ENCODE data around the gene C12orf60.
"Not testable (repeated sequence)": the region's sequence is repeated elsewhere in the genome, so short reads cannot be mapped to it uniquely, and the experiment has no call there.

Gene C12orf60

GRCh38 chr12:14803011-14803829 is at the start of gene C12orf60, which contains the start of gene WBP11:
Gene C12orf60 (plus strand): TSS chr12:14803670. CDS start chr12:14822936, 19,266 bp downstream.
Gene WBP11 (minus strand): TSS chr12:14803478. CDS start chr12:14801383, 2,095 bp downstream.
- DNase-seq (ENCODE audit: low spot score) = peak; percentile 89

GRCh38 chr12:14756334-14757143 is 46.9 kb upstream of the C12orf60 start:
- DNase-seq (ENCODE audit: low spot score) = no peak

- not testable (repeated sequence) for DNase-seq (ENCODE audit: low spot score)
Measured at GRCh38 chr12:14759711-14760280, 43.7 kb upstream of the C12orf60 start.

- DNase-seq (ENCODE audit: low spot score) = no peak
Measured at GRCh38 chr12:14765398-14765797, 38.1 kb upstream of the C12orf60 start.

- DNase-seq (ENCODE audit: low spot score) = not testable (repeated sequence)
Measured at GRCh38 chr12:14766020-14766419, 37.5 kb upstream of the C12orf60 start.

GRCh38 chr12:14766649-14767215 is 36.7 kb upstream of the C12orf60 start:
- no peak for DNase-seq (ENCODE audit: low spot score)

GRCh38 chr12:14767617-14768016 is 35.9 kb upstream of the C12orf60 start:
- no peak for DNase-seq (ENCODE audit: low spot score)

GRCh38 chr12:14768823-14769405 is 34.6 kb upstream of the C12orf60 start:
- DNase-seq (ENCODE audit: low spot score) = no peak

- peak; percentile 66 for DNase-seq (ENCODE audit: low spot score)
Measured at GRCh38 chr12:14769466-14769968, 34.0 kb upstream of the C12orf60 start.

GRCh38 chr12:14769969-14770495 is 33.4 kb upstream of the C12orf60 start:
- DNase-seq (ENCODE audit: low spot score) = peak; percentile 89

- DNase-seq (ENCODE audit: low spot score) = peak; percentile 82
Measured at GRCh38 chr12:14770496-14771461, 32.7 kb upstream of the C12orf60 start.

GRCh38 chr12:14771651-14772137 is 31.8 kb upstream of the C12orf60 start:
- no peak for DNase-seq (ENCODE audit: low spot score)

- DNase-seq (ENCODE audit: low spot score) = no peak
Measured at GRCh38 chr12:14772946-14773345, 30.5 kb upstream of the C12orf60 start.

GRCh38 chr12:14773685-14774073 is 29.8 kb upstream of the C12orf60 start:
- DNase-seq (ENCODE audit: low spot score) = no peak

- no peak for DNase-seq (ENCODE audit: low spot score)
Measured at GRCh38 chr12:14774074-14774905, 29.2 kb upstream of the C12orf60 start.

- DNase-seq (ENCODE audit: low spot score) = no peak
Measured at GRCh38 chr12:14774906-14775635, 28.4 kb upstream of the C12orf60 start.

GRCh38 chr12:14775636-14775980 is 27.9 kb upstream of the C12orf60 start:
- DNase-seq (ENCODE audit: low spot score) = no peak

- DNase-seq (ENCODE audit: low spot score) = no peak
Measured at GRCh38 chr12:14776236-14776961, 27.1 kb upstream of the C12orf60 start.
